HG02642 (cell line): ENCODE data around the gene NUCKS1.
"Not testable (repeated sequence)": the region's sequence is repeated elsewhere in the genome, so short reads cannot be mapped to it uniquely, and the experiment has no call there.

Experiments
- ATAC-seq: cut with Tn5 transposase; IDR thresholded peaks from one replicate; pipeline ENCODE4 v1.9.1; 2021; ENCODE audit warnings: mild to moderate bottlenecking; ENCODE audit not compliant: unreplicated experiment, poor library complexity

The NUCKS1 gene

GRCh38 chr1:205735218-205735617 lies 14.8 kb downstream of the NUCKS1 start:
- no peak for ATAC-seq

- no peak for ATAC-seq
These were observed 16.4 kb downstream of the NUCKS1 start for GRCh38 chr1:205733438-205734175.

- ATAC-seq: no peak
These were observed 19.9 kb downstream of the NUCKS1 start for GRCh38 chr1:205729945-205730610.

- ATAC-seq: no peak
These were observed 23.3 kb downstream of the NUCKS1 start for GRCh38 chr1:205726619-205727125.

- no peak for ATAC-seq
These were observed 24.5 kb downstream of the NUCKS1 start for GRCh38 chr1:205725514-205725913.

GRCh38 chr1:205720740-205721139 lies 29.2 kb downstream of the NUCKS1 start:
- ATAC-seq: not testable (repeated sequence)

GRCh38 chr1:205719762-205720161 lies 30.2 kb downstream of the NUCKS1 start:
- no peak for ATAC-seq

- no peak for ATAC-seq
These were observed 31.0 kb downstream of the NUCKS1 start for GRCh38 chr1:205719015-205719414.

- no peak for ATAC-seq
These were observed 33.4 kb downstream of the NUCKS1 start for GRCh38 chr1:205716371-205717132.

- no peak for ATAC-seq
These were observed 34.4 kb downstream of the NUCKS1 start for GRCh38 chr1:205715628-205716027.

GRCh38 chr1:205714906-205715246 lies 35.1 kb downstream of the NUCKS1 start:
- no peak for ATAC-seq

GRCh38 chr1:205714190-205714905 lies 35.6 kb downstream of the NUCKS1 start:
- ATAC-seq: no peak

- ATAC-seq: no peak
These were observed 38.6 kb downstream of the NUCKS1 start for GRCh38 chr1:205711105-205712048.

GRCh38 chr1:205710201-205711062 lies 39.5 kb downstream of the NUCKS1 start:
- no peak for ATAC-seq

- ATAC-seq: no peak
These were observed 40.3 kb downstream of the NUCKS1 start for GRCh38 chr1:205709640-205710039.

- no peak for ATAC-seq
These were observed 41.0 kb downstream of the NUCKS1 start for GRCh38 chr1:205709059-205709398.

- ATAC-seq: no peak
These were observed 43.1 kb downstream of the NUCKS1 start for GRCh38 chr1:205706601-205707502.

- ATAC-seq: no peak
These were observed 45.1 kb downstream of the NUCKS1 start for GRCh38 chr1:205704903-205705302.
